SK-N-MC (cell line): ENCODE results near the gene MESP2.

Experiments used
- EZH2 ChIP-seq: fragments of 200-600 bp; sonication (generic); IDR thresholded peaks from one replicate; pipeline ENCODE4 v1.6.1; 2017; ENCODE audit warnings: antibody characterized with exemption
- FOXP2 ChIP-seq: optimal IDR thresholded peaks from 2 replicates; pipeline ENCODE3; 2011; ENCODE audit warnings: mild to moderate bottlenecking, moderate library complexity; ENCODE audit not compliant: insufficient read depth; ENCODE audit errors: extremely low read length, control extremely low read depth
- POLR2AphosphoS5 ChIP-seq: IDR thresholded peaks from 2 replicates; pipeline ENCODE4 v1.6.1; 2012; ENCODE audit warnings: mild to moderate bottlenecking, low read depth, low read length, borderline replicate concordance

GRCh38 chr15:89777782-89778380 is 1.7 kb downstream of the MESP2 start:
- no peak for TF ChIP-seq POLR2AphosphoS5
- no peak for TF ChIP-seq EZH2
- TF ChIP-seq FOXP2: no peak
